Epidermal melanocyte (primary cell): ENCODE data around the gene LCLAT1.
"Not testable (repeated sequence)": the region's sequence is repeated elsewhere in the genome, so short reads cannot be mapped to it uniquely, and the experiment has no call there.

Experiments used
- DNase-seq: peaks from one replicate; pipeline ENCODE4 v3.0.0; 2011; ENCODE audit warnings: low spot score; ENCODE audit not compliant: insufficient read length

The LCLAT1 gene

DNA sequence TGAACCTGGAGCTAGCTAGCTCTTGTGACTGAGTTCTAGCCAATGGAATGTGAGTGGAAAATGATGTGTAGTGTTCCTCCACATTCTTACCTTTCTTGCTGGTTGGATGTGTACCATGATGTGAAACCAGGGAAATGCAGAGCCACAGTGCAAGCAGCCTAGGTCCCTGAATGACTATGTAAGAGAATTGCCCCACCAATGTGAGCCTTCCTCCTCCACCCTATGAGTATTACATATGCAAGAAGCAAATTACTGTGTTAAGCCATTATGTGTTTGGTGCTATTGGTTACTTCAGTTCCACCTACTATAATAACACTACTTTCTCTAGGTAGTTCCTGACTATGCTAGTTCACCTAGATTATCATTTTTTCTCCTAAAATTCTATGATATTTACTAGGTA lies 39.6 kb downstream of the LCLAT1 start:
- DNase-seq, result no peak

DNA sequence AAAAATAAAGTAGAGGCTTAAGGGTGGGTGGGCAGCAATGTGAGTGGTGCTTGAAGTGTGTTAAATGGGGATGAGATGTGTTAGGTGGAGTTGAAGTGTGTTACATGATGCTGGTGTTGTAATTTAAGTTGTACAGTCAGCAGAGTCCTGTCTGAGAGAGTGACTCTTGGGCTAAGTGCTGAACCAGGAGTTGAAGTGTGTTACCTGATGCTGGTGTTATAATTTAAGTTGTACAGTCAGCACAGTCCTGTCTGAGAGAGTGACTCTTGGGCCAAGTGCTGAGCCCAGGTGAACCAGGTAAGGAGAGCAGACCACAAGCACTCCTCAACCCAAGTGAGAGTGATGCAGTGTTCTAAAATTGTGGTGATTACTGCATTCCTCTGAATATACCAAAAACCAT lies 40.6 kb downstream of the LCLAT1 start:
- DNase-seq, result no peak

DNA sequence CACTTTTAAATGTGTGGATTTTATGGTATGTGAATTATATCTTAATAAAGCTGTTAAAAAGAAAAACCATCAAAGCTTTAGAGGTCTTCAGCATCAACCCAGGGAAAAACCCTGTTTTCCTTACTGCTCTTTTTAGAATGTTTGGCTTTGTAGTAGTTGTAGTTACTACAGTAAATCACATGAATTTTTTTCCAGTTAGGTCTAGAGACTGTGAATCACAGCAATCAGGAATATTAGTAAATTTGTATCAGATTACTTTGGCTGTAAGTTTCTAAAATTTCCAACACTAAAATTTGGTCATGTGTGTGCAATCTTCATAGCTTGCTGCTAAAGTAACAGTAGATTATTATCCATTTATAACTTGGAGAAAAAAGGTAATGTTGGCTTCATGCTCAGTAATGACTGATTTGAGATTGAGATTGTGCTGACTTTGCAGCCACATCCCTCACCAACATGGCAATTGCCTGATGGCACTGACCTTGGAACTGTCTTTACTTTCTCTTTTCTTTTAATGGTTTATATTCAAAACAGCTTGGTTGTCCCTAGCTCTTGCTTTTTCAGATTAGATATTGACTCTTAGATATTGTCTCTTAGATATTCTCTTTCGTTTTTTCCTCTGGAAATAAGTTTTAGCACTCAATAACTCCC lies 41.1 kb downstream of the LCLAT1 start:
- no peak for DNase-seq

DNA sequence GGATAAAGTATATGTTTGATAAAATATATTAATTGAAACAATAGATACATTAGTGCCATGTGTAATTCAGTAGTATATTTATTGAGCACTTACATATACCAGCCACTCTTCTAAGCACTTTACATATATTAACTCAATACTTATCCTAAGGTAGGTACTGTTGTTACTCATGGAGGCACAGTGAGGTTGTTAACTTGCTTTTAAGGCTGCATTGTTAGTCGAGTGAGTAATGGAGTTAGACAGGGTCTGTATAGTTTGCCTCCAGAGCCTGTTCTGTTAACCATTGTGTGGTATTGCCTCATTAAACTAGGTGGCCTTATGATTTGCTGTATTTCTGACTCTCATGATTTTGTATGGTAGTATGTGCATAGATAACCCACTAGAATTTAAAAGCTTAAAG lies 44.2 kb downstream of the LCLAT1 start:
- no peak for DNase-seq

DNA sequence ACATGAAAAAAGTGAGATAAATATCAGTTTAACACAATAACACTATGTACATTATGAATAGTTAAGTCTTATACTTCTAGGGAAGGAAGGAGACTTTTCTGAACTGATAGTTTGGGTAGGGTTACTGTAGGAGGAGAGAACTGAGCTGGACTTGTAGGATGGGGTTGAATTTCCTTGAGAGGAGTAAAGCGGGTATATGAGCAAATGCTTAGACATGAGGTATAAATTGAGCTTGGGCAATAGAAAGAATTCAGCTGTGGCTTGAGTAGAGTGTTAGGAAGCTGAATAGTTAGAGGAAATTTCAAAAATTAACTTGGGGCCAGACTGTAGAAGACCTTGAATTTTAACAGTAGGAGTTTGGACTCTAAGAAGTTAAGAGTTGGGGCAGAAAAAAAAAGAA lies 45.1 kb downstream of the LCLAT1 start:
- no peak for DNase-seq

DNA sequence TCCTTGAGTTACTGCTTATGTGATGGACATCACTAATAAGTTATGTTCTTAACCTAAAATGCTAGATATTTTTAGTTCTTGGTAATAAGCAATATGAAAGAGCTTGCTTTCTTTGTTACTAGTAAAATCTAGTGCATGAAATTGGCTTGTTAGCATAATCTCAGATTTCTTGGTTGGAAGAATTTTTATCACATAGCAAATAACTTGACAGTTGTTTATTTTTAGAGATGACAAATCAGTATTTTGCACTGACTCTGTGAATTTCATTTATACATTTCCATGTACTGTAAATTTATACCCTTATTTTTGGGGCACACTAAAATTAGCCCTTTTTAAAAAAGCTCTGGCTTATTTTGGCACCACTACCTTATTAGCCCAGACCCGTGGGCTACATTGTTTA lies 45.6 kb downstream of the LCLAT1 start:
- DNase-seq, result no peak

DNA sequence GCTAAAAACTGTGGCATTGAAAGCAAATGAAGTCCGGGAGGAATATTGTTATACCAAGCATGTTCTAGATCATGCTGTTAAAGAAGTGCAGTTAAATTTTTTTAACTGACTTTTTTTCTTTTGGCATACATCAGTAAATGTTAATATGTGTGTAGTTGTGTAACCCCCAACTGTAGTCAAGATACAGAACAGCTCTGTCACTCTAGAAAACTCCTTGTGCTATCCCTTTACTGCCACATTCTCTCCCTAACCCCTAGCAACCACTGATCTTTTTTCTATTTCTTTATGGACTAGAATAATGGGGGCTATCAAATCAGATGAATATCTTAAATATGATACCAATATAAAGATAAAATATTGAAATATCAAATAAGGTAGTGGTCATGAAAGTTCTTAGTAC lies 46.4 kb downstream of the LCLAT1 start:
- DNase-seq, result no peak

DNA sequence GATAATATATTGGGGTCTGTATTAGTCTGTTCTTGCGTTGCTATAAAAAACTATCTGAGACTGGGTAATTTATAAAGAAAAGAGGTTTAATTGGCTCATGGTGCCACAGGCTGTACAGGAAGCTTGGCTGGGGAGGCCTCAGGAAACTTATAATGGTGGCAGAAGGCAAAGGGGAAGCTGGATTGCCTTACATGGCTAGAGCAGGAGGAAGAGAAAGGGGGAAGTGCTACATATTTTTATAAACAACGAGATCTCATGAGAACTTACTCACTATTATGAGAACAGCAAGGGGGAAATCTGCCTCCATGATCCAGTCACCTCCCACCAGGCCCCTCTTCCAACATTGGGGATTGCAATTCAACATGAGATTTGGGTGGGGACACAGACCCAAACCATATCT lies 48.9 kb downstream of the LCLAT1 start:
- DNase-seq, result not testable (repeated sequence)

DNA sequence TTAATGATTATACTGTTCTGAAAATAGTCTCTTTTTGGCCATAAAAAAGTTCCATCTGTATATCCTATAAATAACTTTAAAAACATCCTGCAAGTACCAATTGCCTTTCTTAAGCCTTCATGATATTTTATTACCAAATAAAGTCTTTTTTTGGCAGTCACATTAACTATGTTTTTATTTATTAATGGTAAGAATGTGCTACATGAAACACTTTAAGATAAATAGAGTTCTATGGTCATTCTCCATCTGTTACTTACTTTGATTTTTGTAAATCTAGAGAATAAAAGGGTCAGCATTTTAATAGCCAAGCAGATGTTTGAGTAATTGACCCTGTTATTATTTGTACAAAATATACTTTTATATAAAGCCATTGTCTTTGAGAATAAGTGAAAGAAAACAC lies 52.6 kb downstream of the LCLAT1 start:
- no peak for DNase-seq

DNA sequence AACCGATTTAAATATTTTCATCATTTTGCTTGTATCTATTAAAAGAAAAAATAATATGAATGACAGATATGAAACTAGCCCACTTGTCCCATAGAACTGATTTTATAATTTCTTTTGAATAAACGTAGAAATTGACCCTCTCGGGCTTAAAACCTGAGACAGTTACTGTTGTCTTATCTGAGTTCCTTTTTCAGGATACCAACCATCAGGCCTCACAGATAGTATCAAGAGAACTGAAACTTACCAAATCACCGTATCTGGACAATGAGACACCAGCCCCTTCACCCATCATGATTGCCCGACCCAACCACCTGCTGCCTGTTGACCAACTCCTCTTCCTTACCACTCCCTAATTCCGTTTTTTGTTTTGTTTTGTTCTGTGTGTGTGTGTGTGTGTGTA lies 53.7 kb downstream of the LCLAT1 start:
- no peak for DNase-seq

DNA sequence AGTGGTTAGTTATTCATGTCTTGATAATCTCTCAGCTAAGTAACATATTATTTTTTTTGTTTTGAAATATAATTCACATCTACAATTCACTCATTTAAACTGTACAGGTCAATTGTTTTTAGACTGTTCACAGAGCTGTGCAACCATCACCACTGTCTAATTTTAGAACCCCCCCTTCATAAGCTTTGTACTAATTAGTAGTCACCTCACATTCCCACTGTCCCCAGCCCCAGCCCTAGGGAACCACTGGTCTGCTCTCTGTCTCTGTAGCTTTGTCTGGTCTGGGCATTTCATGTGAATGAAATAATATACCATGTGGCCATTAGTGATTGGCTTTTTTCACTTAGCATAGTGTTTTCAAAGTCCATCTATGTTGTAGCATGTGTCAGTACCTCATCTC lies 55.3 kb downstream of the LCLAT1 start:
- no peak for DNase-seq

DNA sequence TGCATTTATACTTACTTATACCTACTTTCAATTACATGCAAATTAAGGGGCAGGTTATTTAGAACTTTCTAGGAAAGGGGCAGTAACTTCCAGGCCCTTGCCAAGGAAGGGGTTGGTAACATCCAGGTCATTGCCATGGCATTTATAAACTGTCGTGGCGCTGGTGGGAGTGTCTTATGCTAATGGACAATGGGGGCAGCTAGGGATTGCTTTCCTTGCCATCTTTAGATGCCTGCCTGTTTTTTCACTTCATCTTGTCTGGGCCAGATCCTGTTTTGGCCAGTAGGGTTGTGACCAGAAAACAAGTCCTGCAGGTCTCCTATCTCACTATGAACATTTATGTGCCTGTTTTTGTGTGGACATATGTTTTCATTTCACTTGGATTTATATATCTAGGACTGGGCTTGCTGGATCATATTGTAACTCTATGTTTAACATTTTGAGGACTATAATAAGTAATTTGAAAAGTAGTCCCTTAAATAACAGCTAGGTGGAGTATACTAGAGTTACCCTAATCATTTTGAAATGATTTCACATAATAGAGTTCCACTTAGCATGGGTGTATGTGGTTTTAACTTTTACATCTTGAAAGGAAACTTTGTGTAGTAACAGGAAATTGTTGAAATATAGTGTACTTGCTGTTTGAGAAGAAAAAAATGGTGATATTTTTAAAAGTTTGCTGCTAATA lies 56.1 kb downstream of the LCLAT1 start:
- no peak for DNase-seq

DNA sequence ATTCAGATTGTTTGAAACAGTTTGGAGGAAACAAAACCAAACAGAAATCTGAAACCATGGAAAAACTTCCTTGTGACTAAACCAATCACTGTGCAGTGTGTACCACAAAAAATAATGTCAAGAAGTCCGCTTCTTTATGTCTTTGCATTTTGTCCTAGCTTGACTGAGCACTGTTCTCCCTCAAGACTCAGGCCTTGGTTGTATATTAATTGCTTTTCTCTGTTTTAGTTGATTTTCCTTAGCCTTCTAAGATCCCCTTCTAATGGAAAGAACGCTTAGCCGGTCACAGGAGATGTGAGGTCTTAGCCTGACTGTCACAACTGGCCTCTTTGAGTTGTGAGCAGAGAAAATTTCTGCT lies 56.6 kb downstream of the LCLAT1 start:
- no peak for DNase-seq

DNA sequence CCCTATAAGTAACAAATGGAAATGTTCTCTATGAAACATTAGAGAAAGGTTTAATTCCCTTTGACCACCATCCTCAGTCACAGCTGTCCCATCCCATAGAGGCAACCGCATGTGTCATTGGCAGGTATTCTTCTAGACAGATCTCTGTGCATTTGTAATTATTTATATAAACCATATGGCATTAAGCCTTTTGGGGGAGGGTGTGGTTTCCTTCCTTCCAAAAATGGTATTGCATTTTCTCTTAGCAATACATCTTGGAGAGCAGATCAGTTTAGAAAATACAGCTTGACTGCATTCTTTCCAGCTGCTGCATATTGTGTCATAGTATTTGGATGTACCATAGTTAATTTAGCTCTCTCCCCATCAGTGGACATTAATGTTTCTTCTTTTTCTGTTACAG lies 57.7 kb downstream of the LCLAT1 start:
- DNase-seq, result no peak

DNA sequence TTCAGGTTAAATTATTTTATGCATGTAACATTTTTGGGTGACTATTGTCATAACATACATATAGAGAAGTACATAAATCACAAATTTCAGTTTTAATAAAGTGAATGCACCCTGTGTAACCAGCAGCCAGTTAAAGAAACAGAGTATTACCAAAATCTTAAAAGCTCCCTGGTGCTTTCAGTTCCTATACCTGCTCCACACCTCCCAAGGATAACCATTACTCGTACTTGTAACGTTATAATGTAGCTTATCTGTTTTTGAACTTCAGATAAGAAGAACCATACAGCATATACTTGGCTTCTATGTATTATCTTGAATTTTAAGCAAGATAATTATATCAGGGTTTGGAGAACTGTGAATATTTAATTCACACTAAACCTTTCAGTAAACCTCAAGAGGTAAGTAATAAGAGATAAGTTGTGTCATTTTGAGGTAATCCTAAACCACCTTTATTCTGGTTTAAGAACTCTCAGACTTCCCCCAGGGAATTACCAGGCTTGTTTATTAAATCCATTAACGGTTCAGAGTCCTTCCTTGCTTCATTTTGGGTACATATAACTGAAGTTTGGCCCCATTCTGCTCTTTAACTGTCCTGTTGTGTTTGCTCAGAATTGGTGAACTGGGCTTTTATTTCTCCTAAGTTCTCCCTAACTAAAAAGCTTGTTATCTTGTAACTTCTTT lies 58.6 kb downstream of the LCLAT1 start:
- DNase-seq, result no peak

DNA sequence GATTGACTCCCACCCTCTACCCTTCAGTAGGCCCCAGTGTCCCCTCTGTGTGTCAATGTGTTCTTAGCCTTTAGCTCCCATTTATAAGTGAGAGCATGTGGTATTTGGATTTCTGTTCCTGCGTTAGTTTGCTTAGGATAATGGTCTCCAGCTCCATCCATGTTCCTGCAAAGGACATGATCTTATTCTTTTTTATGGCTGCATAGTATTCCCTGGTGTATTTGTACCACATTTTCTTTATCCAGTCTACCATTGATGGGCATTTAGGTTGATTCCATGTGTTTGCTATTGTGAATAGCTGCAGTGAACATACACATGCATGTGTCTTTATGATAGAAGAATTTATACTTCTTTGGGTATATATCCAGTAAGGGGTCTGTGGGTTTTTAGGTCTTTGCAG lies 60.4 kb downstream of the LCLAT1 start:
- not testable (repeated sequence) for DNase-seq

DNA sequence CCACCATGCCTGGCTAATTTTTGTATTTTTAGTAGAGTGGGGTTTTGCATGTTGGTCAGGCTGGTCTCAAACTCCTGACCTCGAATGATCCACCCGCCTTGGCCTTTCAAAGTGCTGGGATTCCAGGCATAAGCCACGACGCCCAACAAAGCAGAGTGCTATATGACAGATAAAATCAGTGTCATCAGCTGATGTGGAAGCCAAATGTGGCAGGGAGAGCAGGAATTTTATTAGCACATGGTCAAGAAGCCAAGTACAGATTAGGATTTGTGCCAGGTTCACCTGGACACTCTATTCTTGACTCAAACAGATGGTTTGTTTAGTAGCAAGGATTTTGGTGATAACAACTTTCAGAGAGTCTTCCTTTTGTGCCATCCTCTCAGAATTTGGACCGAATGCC lies 62.7 kb downstream of the LCLAT1 start:
- no peak for DNase-seq

DNA sequence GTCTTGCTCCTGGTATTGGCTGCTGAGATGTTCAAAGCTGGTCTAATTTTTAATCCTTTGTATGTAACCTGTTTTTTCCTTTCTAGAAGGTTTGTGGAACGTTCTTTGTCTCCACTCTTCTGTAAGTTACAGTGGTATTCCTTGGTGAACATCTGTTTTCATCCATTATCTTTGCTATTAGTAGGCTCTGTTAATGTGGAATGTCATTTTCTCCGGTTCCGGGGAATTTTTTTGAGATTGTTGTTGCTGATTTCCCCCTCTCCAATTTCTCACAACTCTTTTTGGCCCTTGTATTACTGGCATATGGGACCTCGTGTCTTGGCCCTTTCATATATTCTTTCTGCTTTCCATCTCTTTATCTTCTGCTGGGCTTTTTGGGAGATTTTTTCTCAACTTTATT lies 63.4 kb downstream of the LCLAT1 start:
- DNase-seq, result no peak

DNA sequence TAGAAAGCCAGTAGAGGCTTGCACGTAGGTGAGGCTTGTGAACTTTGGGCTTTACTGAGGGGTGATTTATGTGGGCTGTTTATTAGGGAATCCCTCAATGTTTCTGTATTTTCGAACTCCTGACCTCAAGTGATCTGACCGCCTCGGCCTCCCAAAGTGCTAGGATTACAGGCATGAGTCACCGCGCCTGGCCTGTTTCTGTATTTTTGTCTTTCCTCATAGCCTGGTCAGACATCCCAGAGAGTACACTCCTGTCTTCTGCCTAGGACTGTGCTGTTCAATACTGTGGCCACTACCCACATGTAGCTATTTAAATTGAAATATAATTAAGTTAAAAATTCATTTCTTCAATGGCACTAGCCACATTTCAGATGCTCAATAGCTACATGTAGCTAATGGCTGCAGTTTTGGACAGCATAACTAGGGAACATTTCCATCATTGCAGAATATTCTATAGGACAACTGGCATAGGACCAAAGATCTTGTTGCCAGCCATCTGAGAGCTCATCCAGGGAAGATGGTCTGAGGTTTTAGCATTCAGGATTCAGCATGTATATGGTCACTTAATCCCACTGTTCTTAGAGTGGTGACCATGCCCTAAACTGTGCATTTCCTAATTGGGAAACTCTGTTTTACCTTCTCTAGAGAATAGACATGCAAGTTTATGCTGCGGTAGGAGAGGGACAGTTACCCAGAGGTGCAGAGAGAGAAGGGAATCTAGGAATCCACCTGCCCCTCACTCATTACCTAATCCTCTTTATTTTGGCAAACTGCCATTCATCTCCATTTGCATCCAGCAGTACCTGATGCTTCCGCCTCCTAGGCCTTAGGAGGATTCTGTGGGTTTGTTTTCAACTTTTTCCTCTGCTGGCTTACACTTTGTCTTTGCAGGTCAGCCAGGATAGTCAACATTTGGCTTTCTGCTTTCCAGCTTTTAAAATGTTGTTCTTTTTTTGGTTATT lies 64.4 kb downstream of the LCLAT1 start:
- no peak for DNase-seq

DNA sequence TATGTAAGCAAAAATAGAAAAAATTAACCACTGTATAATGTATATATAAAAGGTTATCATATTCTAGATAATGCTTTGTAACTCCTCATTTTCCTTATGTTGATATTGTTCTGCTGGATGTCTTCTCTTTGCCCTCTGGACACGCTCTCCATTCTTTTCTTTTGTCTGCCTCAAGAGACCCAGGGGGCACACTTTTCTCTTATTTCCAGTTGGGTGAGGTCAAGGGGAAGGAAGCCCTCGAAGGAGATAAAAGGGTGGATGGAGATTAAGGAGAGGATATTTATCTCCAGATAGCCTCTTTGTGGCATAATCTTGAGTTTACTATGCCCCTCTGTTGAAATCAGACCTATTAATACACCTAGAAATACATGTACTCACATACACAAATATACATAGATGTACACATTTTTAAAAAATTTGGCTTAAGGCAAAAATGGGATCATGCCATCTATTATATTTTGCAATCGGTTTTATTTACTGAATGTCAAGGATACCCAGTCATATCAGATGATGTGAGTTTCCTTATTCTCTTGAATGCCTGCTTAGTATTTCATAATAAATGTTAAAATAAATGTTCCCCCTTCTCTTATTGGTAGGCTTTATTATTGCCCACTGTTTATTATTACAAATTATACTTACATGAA lies 65.3 kb downstream of the LCLAT1 start:
- DNase-seq, result no peak

DNA sequence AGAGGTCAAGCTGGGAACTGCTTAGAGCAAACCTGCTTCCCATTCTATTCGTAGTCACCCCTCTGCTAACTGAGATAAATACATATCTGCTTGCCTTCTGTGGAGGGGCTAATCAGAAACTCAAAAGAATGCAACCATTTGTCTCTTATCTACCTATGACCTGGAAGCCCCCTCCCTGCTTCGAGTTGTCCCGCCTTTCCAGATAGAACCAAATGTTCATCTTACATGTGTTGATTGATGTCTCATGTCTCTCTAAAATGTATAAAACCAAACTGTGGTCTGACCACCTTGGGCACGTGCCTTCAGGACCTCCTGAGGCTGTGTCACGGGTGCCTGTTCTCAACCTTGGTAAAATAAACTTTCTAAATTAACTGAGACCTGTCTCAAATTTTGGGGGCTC lies 66.6 kb downstream of the LCLAT1 start:
- DNase-seq, result not testable (repeated sequence)
